Right lung (tissue), 5 donors: ENCODE results near the gene SKOR1. TPM values are rescaled to one million over a fixed set of nuclear protein-coding genes. Genes with fewer than 3 reads are reported as not detected.

Experiments
- DNase-seq, 2 donors: peaks; one replicate each; pipeline ENCODE4 v3.0.0-alpha.2; 2013
- polyA plus RNA-seq, 5 donors: library from polyadenylated mRNA; unstranded; fragments of 120-200 nt; gene quantifications; one replicate each; pipeline versions ENCODE4 v1.2.1 to v1.2.3, GENCODE V29; 2013; ENCODE audit warnings: inconsistent platforms in 1 of 5, low replicate concordance in 1 of 5; ENCODE audit not compliant: insufficient read length in 5 of 5, insufficient read depth in 1 of 5

The SKOR1 gene
- polyA plus RNA-seq, 5 donors, result 0.28 to 0.79 (median 0.43) TPM

- no peak for DNase-seq
Measured at GRCh38 chr15:67792250-67792942, 32.9 kb upstream of the SKOR1 start.

GRCh38 chr15:67794832-67795574 is 30.3 kb upstream of the SKOR1 start:
- DNase-seq, result no peak

- DNase-seq, result no peak
Measured at GRCh38 chr15:67796196-67797127, 28.8 kb upstream of the SKOR1 start.

GRCh38 chr15:67799801-67800205 is 25.5 kb upstream of the SKOR1 start:
- no peak for DNase-seq

GRCh38 chr15:67801142-67801541 is 24.2 kb upstream of the SKOR1 start:
- DNase-seq, result no peak

- no peak for DNase-seq
Measured at GRCh38 chr15:67801926-67802914, 23.1 kb upstream of the SKOR1 start.

GRCh38 chr15:67803299-67803698 is 22.0 kb upstream of the SKOR1 start:
- DNase-seq, result no peak

GRCh38 chr15:67803996-67804843 is 21.1 kb upstream of the SKOR1 start:
- no peak for DNase-seq

GRCh38 chr15:67805008-67805665 is 20.2 kb upstream of the SKOR1 start:
- no peak for DNase-seq

GRCh38 chr15:67805666-67806516 is 19.4 kb upstream of the SKOR1 start:
- no peak for DNase-seq

- DNase-seq, result no peak
Measured at GRCh38 chr15:67806536-67806935, 18.8 kb upstream of the SKOR1 start.

- no peak for DNase-seq
Measured at GRCh38 chr15:67807141-67807540, 18.2 kb upstream of the SKOR1 start.

- no peak for DNase-seq
Measured at GRCh38 chr15:67807836-67808235, 17.5 kb upstream of the SKOR1 start.

- no peak for DNase-seq
Measured at GRCh38 chr15:67808821-67809220, 16.5 kb upstream of the SKOR1 start.

GRCh38 chr15:67809441-67809840 is 15.9 kb upstream of the SKOR1 start:
- no peak for DNase-seq

GRCh38 chr15:67809866-67810265 is 15.4 kb upstream of the SKOR1 start:
- no peak for DNase-seq

GRCh38 chr15:67812241-67812644 is 13.1 kb upstream of the SKOR1 start:
- DNase-seq, result no peak

GRCh38 chr15:67813104-67813634 is 12.1 kb upstream of the SKOR1 start:
- DNase-seq, result no peak
